ENCODE data around the gene MIDN. TPM values are rescaled to one million over a fixed set of nuclear protein-coding genes. Genes with fewer than 3 reads are reported as not detected.

Gene MIDN
- total RNA-seq, 1 donor = 23.2 TPM

DNA sequence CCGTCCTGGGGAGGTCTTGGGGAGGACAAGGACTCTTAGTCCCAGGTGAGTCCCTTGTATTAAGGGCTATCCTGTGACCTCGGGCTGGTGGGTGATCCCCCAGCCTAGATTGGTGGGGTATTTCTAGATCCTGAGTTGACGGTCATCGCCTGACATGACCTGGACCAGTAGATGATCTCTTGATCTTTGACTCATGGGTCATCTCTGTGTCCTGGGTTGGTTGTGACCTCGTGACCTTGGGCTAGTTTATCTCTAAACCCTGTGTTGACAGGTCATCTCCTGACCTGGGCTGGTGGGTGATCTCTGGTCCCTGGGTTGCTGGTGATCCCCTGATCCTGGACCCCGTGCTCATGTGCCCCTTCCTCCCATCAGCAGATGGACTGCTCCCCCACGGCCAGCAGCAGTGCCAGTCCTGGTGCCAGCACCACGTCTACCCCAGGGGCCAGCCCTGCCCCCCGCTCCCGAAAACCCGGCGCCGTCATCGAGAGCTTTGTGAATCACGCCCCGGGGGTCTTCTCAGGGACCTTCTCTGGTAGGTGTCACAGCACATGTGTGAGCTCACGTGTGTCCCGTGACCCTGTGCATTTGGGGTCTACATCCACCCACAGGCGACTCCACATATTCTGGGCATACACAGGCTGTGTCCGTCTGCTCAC lies 6.3 kb downstream of the MIDN start:
- TF ChIP-seq, protein P1, sequence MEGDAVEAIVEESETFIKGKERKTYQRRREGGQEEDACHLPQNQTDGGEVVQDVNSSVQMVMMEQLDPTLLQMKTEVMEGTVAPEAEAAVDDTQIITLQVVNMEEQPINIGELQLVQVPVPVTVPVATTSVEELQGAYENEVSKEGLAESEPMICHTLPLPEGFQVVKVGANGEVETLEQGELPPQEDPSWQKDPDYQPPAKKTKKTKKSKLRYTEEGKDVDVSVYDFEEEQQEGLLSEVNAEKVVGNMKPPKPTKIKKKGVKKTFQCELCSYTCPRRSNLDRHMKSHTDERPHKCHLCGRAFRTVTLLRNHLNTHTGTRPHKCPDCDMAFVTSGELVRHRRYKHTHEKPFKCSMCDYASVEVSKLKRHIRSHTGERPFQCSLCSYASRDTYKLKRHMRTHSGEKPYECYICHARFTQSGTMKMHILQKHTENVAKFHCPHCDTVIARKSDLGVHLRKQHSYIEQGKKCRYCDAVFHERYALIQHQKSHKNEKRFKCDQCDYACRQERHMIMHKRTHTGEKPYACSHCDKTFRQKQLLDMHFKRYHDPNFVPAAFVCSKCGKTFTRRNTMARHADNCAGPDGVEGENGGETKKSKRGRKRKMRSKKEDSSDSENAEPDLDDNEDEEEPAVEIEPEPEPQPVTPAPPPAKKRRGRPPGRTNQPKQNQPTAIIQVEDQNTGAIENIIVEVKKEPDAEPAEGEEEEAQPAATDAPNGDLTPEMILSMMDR (IDR thresholded peaks at IDR 0.05; ENCODE audit: insufficient read depth, low read length) = no peak
- no peak overlapping the region for H3K4me3 ChIP-seq (ENCODE audit: low read depth, low read length)
- no peak for DNase-seq (ENCODE audit: low read depth)

DNA sequence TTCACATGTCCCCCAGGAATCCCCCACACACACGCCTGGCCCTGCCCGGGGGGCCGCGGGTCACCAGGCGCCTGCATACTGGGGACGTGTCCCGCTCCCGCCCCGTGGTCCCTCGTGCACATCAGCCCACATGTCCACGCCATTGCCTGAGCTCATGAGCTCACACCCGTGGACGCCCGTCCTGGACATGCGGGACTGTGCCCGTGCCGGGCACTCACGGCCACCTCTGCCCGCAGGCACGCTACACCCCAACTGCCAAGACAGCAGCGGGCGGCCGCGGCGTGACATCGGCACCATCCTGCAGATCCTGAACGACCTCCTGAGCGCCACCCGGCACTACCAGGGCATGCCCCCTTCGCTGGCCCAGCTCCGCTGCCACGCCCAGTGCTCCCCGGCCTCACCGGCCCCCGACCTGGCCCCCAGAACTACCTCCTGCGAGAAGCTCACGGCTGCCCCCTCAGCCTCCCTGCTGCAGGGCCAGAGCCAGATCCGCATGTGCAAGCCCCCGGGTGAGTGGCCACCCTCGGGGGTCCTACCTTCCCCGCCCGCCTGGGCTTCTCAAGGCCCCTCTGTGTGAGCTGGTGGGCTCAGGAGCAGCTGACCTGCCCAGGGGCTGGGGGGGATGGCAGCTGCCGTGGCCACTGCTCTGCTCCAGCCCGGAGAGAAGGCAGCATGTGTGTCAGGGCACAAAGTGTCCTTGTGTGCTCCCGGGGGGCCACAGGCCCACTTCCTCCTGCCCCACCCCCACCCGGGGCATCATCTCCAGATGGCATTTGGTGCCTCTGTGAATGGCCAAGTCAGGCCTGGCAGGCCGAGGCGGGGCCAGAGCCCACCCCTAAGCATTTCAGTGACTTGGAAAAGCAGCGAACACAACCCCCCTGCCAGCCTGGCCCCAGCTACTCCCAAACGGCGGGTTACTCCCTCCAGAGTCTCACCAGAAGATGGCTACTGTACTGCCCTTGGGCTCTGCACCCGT lies 7.1 kb downstream of the MIDN start:
- TF ChIP-seq, protein P1 (IDR thresholded peaks at IDR 0.05; ENCODE audit: insufficient read depth, low read length) = no peak
- H3K4me3 ChIP-seq (ENCODE audit: low read depth, low read length) = no peak overlapping the region
- no peak for DNase-seq (ENCODE audit: low read depth)

DNA sequence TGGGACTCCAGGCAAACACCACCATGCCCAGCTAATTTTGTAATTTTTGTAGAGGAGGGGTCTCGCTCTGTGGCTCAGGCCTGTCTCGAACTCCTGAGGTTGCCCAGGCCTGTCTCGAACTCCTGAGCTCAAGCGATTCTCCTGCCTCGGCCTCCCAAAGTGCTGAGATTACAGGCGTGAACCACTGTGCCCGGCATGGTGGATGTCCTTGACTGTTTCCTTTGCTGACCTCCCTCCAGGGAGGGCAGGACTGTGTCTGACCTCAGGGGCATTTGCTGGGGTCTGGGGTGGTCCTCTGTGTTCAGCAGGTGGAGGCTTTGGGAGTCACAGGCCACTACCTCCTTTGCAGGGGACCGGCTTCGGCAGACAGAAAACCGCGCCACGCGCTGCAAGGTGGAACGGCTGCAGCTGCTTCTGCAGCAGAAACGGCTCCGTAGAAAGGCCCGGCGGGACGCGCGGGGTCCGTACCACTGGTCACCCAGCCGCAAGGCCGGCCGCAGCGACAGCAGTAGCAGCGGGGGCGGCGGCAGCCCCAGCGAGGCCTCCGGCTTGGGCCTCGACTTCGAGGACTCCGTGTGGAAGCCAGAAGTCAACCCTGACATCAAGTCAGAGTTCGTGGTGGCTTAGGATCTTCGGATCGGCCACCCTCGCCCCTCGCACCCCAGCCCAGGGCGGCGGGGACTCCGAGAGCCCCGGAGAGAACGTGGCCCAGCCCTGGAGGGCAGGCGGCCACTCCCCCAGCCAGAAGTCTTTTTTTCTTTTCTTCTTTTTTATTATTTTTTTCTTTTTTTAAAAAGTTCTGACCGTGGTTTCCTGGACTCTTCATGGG lies 8.5 kb downstream of the MIDN start:
- H3K4me3 ChIP-seq (ENCODE audit: low read depth, low read length) = no peak overlapping the region
- DNase-seq (ENCODE audit: low read depth) = no peak
- TF ChIP-seq, protein P1 (IDR thresholded peaks at IDR 0.05; ENCODE audit: insufficient read depth, low read length) = no peak

DNA sequence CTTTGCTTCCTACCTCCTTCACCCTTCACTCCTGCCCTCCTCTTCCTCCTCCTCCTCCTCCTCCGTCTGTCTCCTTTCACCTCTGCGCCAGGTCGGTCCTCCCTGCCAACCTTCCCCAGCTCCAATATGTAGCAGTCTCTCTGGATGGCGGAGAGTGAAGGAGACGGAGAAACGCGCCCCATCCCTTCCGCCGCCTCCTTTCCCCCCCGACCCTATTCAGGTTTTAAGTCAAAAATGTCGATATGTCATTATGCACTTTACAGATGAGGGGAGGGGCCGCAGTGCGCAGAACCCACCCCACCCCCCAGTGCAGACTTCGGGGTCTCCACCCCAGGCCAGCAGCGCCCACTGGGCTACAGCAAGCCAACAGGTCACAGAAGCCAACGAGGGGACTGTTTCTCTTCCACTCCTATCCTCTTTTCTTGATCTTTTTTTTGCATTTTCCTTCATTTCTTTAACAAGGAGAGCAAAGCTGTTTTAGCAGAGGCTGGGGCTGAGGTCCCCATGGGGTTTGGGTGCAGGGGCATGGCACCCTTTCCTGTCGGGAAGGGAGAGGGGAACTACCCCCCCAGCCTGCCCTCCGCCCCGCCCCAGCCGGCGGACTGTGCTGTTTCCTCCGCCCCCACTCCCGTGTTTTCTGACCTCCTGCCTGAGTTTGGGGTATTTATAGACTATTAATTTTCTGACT lies 9.2 kb downstream of the MIDN start:
- DNase-seq (ENCODE audit: low read depth) = no peak
- H3K4me3 ChIP-seq (ENCODE audit: low read depth, low read length) = no peak overlapping the region
- TF ChIP-seq, protein P1 (IDR thresholded peaks at IDR 0.05; ENCODE audit: insufficient read depth, low read length) = no peak

DNA sequence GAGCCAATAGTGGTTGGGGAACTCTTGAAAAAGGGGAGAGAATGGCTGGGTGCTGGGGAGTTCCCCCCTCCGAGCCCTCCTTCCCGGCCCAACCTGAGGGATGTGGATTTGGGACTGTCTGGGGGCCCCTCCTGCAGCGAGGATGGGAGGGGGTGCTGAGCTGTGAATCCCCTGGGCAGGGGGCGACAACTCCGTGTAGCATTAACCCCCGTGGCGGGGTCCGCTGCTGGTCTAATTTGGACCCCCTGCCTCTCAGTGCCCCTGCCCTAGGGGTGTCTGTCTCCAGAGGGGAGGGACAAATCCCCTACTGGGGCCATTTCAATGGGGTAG lies 9.7 kb downstream of the MIDN start:
- H3K4me3 ChIP-seq (ENCODE audit: low read depth, low read length) = no peak overlapping the region
- TF ChIP-seq, protein P1 (IDR thresholded peaks at IDR 0.05; ENCODE audit: insufficient read depth, low read length) = no peak
- no peak for DNase-seq (ENCODE audit: low read depth)

DNA sequence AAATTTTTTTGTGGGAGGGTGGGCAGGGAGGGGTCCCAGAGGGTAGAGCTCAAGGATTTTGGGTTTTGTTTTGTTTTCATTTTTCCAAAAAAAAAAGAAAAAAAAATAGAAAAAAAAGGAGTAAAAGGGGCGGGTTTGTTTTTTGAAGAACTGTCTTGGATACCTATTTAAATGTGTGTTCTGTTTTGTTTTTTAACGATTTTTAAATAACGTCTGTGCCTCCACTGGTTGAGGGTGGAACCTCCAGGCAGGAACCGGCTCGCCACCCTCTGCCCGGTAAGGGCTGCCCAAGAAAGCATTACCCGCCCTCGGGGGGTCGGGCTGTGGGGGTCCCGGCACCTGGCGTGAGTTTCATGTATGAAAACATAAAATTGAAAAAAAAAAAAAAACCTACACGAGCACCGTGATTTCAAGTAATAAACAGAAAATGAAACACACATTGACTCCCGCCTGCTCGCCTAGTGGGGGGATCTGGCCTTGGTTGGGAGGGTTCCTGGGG lies 10.4 kb downstream of the MIDN start:
- H3K4me3 ChIP-seq (ENCODE audit: low read depth, low read length) = no peak overlapping the region
- TF ChIP-seq, protein P1 (IDR thresholded peaks at IDR 0.05; ENCODE audit: insufficient read depth, low read length) = no peak
- DNase-seq (ENCODE audit: low read depth) = peak; percentile 35
